ENCODE results near the gene FBXO8.

FBXO8 gene

GRCh38 chr4:174207367-174207766 is 76.1 kb downstream of the FBXO8 start:
- DNase-seq (ENCODE audit: low spot score), result no peak

- DNase-seq (ENCODE audit: low spot score), result no peak
Measured at GRCh38 chr4:174204164-174204831, 79.2 kb downstream of the FBXO8 start.

- no peak for DNase-seq (ENCODE audit: low spot score)
Measured at GRCh38 chr4:174201871-174202270, 81.6 kb downstream of the FBXO8 start.

DNA sequence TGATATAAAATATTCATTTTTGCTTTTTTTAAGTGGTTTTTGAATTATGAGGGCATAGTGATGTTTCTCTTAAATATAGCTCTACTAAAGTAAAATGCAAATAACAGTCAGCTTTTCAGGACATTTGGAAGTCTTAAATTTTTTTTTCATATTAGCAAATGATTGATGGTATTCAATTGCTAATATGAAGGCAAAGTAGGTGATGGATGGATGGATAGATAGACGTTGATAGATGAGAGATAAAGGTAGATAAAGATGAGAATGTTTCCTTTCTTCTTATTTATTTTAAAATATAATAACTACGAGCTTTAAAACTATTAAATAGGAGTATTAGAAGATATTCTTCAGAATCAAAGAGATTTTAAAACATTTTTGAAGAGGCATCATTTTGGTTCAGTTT is 83.7 kb downstream of the FBXO8 start:
- DNase-seq (ENCODE audit: low spot score), result no peak

- no peak for DNase-seq (ENCODE audit: low spot score)
Measured at GRCh38 chr4:174198828-174199227, 84.6 kb downstream of the FBXO8 start.

- DNase-seq (ENCODE audit: low spot score), result no peak
Measured at GRCh38 chr4:174198396-174198795, 85.1 kb downstream of the FBXO8 start.

DNA sequence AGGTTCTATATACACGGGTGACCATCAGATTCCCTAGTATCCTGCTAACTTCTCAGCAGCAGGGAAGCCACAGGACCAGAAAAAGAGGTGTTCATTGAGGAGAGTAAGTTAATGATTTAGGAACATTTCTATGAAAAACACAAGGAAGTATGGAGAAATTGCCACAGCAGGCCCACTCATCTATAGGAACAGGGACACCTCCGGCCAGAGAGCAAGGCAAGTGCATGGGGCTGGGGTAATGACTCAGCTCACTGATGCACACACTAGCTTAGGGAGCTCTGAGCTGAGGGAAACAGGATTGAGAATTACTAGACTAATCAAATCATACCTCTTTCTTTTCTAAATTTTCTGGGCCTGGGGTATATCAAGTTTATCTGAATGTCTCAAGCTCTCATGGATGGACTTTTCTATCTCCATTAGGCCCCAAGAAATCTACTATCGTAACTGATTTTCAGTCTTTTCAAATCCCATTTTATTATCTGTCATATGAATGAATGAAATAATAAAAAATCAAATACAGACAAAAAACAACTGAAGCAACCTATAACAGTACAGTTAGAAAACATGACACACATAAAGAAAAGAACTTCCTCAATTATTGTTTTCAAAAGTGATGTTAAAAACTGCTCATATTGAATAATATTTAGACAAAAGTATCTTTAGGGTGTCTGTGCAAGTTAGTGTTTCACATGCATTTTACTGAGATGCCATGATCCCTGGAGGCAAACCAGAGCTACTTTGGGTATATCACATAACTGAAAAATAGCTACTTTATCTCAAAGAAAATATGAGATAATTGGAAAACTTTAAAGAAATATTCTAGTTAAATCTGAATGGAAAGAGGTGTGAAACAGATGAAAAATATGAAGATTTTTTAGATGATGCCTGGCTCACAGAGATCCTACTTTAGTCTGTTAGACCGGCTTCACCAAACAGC is 89.8 kb downstream of the FBXO8 start:
- no peak for DNase-seq (ENCODE audit: low spot score)

DNA sequence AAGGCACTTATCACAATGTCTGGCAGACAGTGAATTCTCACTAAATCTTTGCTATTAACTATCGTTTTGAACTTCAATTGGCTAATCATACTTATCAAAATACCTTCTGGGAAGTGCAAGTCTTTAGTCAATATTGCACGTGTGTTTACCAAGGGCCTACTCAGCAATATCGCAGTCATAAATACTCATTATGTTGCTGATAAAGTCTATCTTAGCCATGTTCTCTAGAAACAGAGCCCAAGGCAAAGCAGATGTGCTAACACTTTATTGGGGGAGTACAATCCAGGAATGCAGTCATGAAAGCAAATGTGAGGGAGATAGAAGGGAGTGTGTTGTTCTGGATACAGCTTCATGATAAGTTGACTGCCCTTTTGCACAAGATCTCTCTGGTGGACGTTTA is 90.5 kb downstream of the FBXO8 start:
- no peak for DNase-seq (ENCODE audit: low spot score)

GRCh38 chr4:174190832-174191500 is 92.5 kb downstream of the FBXO8 start:
- no peak for DNase-seq (ENCODE audit: low spot score)

DNA sequence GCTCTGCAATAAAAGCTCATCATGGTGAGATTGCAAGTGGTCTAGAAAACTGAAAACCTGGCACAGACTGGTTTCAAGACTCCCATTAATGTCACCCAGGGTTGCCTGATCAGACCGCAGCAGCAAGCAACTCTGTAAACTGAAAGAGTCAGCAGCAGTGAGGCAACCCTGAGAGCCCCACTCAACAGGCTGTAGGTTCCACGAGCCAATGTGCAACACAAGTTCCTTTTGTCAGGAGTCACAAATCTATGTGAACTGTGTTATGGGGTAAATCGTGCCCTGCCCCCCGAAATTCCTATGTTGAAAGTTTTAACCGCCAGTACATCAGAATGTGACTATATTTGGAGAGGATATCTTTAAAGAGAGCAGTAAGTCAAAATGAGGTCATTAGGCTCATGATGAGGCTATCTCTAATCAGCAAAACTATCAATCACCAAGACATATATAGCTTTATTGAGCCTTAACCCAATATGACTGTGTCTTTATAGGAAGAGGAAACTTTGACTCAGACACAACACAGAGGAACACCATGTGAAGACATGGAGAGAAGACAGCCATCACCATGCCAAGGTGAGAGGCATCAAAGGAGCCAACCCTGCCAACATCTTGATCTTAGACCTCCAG is 94.0 kb downstream of the FBXO8 start:
- no peak for DNase-seq (ENCODE audit: low spot score)

Data from activated CD4-positive, alpha-beta T cell treated with anti-CD3 and anti-CD28 coated beads, Interleukin-2, Interleukin-4, amounts not matched to agents 100 ng/mL and 50 ng/mL, durations not matched to agents 16 hours and 8 hours (primary cell).